ENCODE measurements around the gene SFXN5.

Gene SFXN5

GRCh38 chr2:72980535-72981217 lies 90.8 kb downstream of the SFXN5 start:
- Histone ChIP-seq H3K4me3 (ENCODE audit: severe bottlenecking) (no peak overlapping the region), H3K4me1 (ENCODE audit: insufficient read depth, poor library complexity, severe bottlenecking) (no peaks in the 10 kb centered on the region), H3K27ac (ENCODE audit: poor library complexity, severe bottlenecking) (no peak overlapping the region), H3K9me3 (ENCODE audit: severe bottlenecking) (no peaks in the 10 kb centered on the region), H3K27me3 (ENCODE audit: insufficient read depth, poor library complexity, severe bottlenecking) (no peaks in the 10 kb centered on the region), H3K36me3 (ENCODE audit: low read depth) (no peaks in the 10 kb centered on the region)
- ATAC-seq (ENCODE audit: low read depth) (peak; percentile 40; the same call in 1 of the 3 replicates), DNase-seq (ENCODE audit: low spot score) (peak; percentile 24)
- TF ChIP-seq, protein P1, sequence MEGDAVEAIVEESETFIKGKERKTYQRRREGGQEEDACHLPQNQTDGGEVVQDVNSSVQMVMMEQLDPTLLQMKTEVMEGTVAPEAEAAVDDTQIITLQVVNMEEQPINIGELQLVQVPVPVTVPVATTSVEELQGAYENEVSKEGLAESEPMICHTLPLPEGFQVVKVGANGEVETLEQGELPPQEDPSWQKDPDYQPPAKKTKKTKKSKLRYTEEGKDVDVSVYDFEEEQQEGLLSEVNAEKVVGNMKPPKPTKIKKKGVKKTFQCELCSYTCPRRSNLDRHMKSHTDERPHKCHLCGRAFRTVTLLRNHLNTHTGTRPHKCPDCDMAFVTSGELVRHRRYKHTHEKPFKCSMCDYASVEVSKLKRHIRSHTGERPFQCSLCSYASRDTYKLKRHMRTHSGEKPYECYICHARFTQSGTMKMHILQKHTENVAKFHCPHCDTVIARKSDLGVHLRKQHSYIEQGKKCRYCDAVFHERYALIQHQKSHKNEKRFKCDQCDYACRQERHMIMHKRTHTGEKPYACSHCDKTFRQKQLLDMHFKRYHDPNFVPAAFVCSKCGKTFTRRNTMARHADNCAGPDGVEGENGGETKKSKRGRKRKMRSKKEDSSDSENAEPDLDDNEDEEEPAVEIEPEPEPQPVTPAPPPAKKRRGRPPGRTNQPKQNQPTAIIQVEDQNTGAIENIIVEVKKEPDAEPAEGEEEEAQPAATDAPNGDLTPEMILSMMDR (IDR thresholded peaks at IDR 0.05; ENCODE audit: poor library complexity, severe bottlenecking), result no peak

DNA sequence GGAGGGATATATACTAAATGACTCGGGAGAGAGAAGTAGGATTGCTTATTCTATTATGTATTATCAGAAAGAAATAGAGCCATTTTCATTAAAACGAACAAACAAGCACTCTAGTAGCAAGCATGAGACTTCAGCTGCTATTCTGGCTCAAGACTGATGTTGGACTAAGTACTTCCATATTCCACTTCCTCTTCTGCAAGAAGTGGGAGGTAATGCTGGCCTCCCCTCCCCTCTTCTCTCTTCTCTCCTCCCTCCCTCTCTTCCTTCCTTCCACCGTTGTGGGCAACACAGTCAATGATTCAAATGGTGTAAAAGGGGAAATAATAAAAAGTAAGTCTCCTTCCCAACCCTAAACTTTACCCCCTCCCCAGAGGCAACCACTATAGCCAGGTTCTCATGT lies 91.6 kb downstream of the SFXN5 start:
- Histone ChIP-seq H3K4me3 (ENCODE audit: severe bottlenecking) (no peak overlapping the region), H3K9me3 (ENCODE audit: severe bottlenecking) (no peaks in the 10 kb centered on the region), H3K36me3 (ENCODE audit: low read depth) (no peaks in the 10 kb centered on the region), H3K27ac (ENCODE audit: poor library complexity, severe bottlenecking) (no peak overlapping the region), H3K4me1 (ENCODE audit: insufficient read depth, poor library complexity, severe bottlenecking) (no peaks in the 10 kb centered on the region), H3K27me3 (ENCODE audit: insufficient read depth, poor library complexity, severe bottlenecking) (no peaks in the 10 kb centered on the region)
- TF ChIP-seq, protein P1 (IDR thresholded peaks at IDR 0.05; ENCODE audit: poor library complexity, severe bottlenecking), result no peak
- ATAC-seq (ENCODE audit: low read depth), result no peak
- no peak for DNase-seq (ENCODE audit: low spot score)

DNA sequence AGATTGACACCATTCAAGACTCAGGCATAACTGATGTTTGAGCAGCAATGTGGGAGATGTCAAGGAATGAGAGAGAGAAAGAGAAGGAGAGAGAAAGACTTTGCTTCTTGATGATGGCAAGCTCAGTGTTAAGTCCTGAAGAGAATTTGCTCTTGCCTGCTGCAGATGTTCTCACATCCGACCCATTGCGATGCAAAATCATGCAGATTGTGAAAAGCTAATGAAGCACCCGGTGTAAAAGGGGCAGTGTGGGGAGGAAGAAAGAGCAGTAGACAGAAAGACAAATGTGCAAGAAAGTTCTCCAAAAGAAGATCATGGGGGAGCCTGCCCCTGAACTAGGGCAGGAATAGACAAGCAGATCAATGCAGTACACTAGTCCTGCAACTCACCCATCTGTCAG lies 96.5 kb downstream of the SFXN5 start:
- Histone ChIP-seq H3K4me3 (ENCODE audit: severe bottlenecking) (no peak overlapping the region), H3K9me3 (ENCODE audit: severe bottlenecking) (no peaks in the 10 kb centered on the region), H3K36me3 (ENCODE audit: low read depth) (no peaks in the 10 kb centered on the region), H3K27ac (ENCODE audit: poor library complexity, severe bottlenecking) (no peak overlapping the region), H3K4me1 (ENCODE audit: insufficient read depth, poor library complexity, severe bottlenecking) (no peaks in the 10 kb centered on the region), H3K27me3 (ENCODE audit: insufficient read depth, poor library complexity, severe bottlenecking) (no peaks in the 10 kb centered on the region)
- DNase-seq (ENCODE audit: low spot score) (no peak), ATAC-seq (ENCODE audit: low read depth) (no peak)
- TF ChIP-seq, protein P1 (IDR thresholded peaks at IDR 0.05; ENCODE audit: poor library complexity, severe bottlenecking), result no peak

DNA sequence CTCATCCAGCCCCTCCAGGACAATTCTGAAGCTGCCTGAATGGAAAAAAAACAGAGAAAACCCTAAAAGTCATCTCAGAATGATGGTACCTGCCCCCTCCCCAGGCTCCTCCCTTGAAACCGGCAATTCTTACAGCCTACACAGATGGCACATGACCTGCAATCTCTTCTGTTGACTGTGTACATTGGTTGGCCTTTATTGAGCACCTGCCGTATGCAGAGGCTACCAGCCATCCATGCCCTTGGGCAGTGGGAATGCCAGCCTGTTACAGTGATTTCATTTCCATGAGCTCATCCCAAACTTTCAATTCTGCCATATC lies 97.1 kb downstream of the SFXN5 start:
- Histone ChIP-seq H3K9me3 (ENCODE audit: severe bottlenecking) (no peaks in the 10 kb centered on the region), H3K4me3 (ENCODE audit: severe bottlenecking) (no peak overlapping the region), H3K4me1 (ENCODE audit: insufficient read depth, poor library complexity, severe bottlenecking) (no peaks in the 10 kb centered on the region), H3K27me3 (ENCODE audit: insufficient read depth, poor library complexity, severe bottlenecking) (no peaks in the 10 kb centered on the region), H3K36me3 (ENCODE audit: low read depth) (no peaks in the 10 kb centered on the region), H3K27ac (ENCODE audit: poor library complexity, severe bottlenecking) (no peak overlapping the region)
- TF ChIP-seq, protein P1 (IDR thresholded peaks at IDR 0.05; ENCODE audit: poor library complexity, severe bottlenecking), result no peak
- DNase-seq (ENCODE audit: low spot score) (no peak), ATAC-seq (ENCODE audit: low read depth) (no peak)
